GM12865 (cell line): ENCODE data around the gene PGLYRP1.

ENCODE experiments used
- DNase-seq: peaks from one replicate; pipeline ENCODE4 v3.0.0; 2010; ENCODE audit warnings: low read depth
- H3K4me3 ChIP-seq: 2 replicates; pipeline ENCODE4 v1.5.1; 2011; ENCODE audit warnings: mild to moderate bottlenecking, low read depth, low read length, control low read depth
- TF ChIP-seq, protein P1 (sequence below): IDR thresholded peaks from 2 replicates; pipeline ENCODE4 v1.5.1; 2011; ENCODE audit warnings: low read length, control low read depth, low read depth, inconsistent platforms; ENCODE audit not compliant: insufficient read depth; ENCODE audit errors: missing control alignments

Gene PGLYRP1

DNA sequence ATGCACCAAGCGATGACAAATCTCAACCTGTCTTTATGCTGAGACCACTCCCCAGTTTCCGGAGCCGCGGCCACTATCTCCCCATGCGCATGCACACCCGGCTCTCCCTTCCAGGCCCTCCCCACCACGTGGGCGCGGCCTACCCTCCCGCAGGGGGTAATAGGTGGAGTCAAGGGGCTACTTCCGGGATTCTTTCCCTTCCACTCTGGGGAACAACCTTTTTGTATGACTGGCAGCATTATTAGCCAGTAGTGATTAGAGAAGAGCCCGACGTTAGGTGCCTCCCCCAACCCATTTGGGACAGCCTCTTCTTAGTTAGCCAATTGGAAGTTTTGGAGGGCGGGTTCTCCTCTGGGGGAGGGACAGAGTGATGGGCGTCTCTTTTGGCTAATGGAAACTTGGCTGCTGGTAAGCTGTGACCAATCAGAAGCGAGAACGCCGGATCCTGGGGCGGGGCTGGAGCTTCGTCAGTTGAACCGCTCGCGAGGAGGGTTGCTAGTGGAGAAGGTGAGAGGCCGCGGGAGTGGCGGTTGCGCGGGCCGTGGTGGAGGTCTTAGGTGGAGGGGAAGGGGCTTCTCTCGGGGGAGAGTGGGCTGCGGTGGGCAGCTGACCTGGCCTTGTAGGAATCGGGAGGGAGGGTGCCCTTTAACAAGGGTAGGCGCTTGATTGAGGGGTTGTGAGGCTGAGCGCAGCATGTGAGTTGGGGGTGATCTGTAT lies 27.7 kb downstream of the PGLYRP1 start, which contains the start of gene CCDC61:
TSS of gene CCDC61 (plus strand) at position 470 of the 717 bp plus-strand sequence. CDS start 7,552 bp downstream, outside the sequence.
- DNase-seq: peak; percentile 99
- peak within 1 kb of the TSS; percentile 87 for H3K4me3 ChIP-seq
- TF ChIP-seq, protein P1, sequence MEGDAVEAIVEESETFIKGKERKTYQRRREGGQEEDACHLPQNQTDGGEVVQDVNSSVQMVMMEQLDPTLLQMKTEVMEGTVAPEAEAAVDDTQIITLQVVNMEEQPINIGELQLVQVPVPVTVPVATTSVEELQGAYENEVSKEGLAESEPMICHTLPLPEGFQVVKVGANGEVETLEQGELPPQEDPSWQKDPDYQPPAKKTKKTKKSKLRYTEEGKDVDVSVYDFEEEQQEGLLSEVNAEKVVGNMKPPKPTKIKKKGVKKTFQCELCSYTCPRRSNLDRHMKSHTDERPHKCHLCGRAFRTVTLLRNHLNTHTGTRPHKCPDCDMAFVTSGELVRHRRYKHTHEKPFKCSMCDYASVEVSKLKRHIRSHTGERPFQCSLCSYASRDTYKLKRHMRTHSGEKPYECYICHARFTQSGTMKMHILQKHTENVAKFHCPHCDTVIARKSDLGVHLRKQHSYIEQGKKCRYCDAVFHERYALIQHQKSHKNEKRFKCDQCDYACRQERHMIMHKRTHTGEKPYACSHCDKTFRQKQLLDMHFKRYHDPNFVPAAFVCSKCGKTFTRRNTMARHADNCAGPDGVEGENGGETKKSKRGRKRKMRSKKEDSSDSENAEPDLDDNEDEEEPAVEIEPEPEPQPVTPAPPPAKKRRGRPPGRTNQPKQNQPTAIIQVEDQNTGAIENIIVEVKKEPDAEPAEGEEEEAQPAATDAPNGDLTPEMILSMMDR: no peak

DNA sequence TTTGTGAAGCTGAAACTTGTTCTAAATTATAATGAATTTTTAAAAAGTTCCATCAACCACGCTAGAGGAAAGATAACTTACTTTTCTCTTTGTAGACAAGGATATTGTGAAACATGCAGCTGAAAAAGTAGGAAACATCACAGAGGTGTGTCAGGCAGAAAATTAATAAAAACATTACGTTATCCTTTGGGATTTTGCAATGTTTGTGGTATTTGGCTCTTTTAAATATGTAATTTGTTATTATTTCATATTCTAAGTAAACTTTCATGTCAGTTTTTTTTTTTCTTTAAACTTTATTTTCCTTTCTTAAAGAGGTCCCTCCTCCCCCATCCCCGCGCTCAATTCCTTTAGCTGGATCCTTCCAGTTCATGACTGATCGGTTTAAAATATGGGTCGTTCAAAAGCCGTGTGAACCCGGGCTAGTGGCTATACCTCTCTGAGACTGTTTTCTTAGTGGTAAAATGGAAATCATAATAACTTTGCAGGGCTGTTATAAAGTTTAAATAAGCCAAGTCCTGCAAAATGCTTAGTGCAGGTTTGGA lies 28.3 kb downstream of the PGLYRP1 start:
- DNase-seq: no peak
- peak overlapping the region; percentile 70 for H3K4me3 ChIP-seq
- TF ChIP-seq, protein P1: no peak

DNA sequence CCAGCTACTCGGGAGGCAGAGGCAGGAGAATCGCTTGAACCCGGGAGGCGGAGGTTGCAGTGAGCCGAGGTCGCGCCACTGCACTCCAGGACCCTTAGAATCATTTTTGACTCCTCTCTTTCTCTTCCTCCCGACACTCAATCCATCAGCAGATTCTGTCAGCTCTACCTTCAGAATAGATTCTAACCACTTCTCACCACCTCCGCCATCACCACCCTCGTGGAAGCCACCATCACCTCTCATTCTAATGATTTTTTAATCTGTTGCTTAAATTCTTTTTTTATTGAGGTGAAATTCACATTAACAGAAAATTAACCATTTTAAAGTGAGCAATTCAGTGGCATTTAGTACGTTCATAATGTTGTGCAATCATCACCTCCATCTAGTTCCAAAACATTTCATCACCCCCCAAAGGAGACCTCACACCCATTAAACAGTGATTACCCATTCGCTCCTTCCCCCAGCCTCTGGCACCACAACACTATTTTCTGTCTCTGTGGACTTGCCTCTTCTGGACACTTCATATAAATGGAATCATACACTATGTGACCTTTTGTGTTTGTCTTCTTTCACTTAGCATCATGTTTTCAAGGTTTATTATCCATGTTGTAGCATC lies 32.6 kb downstream of the PGLYRP1 start:
- no peak overlapping the region for H3K4me3 ChIP-seq
- TF ChIP-seq, protein P1: no peak
- no peak for DNase-seq

DNA sequence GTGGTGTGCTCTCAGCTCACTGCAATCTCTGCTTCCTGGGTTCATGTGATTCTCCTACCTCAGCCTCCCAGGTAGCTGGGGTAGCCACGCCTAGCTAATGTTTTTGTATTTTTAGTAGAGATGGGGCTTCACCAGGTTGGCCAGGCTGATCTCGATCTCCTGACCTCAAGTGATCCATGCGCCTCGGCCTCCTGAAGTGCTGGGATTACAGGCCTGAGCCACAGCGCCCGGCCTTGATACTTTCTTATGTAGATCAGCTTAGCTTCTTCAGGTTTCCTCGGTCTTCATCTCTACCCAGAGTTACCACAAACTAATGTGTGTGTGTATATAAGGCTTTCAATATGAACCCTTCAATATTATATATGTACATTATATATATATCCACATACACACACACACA lies 37.5 kb downstream of the PGLYRP1 start:
- H3K4me3 ChIP-seq: no peak overlapping the region
- DNase-seq: no peak
- TF ChIP-seq, protein P1: no peak

DNA sequence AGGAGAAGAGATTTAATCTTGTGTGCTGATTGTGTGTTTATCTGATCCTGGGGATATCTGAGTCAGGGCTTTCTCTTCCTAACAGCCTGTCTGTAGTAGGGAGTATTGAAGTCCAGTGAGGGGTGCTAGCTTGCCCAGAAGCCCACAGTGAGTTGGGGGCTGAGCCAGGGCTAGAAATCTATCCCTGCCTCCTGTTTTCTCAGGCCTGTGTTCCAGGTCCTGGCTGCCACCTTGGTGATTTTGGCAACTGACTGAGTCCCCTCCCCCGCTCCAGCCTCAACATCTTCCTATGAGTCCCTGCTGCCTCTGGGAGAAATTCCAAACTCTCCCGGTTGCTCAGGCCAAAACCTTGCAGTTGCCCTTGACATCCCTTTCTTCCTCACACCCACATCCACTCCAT lies 41.5 kb downstream of the PGLYRP1 start:
- DNase-seq: no peak
- TF ChIP-seq, protein P1: no peak
- H3K4me3 ChIP-seq: no peak overlapping the region

DNA sequence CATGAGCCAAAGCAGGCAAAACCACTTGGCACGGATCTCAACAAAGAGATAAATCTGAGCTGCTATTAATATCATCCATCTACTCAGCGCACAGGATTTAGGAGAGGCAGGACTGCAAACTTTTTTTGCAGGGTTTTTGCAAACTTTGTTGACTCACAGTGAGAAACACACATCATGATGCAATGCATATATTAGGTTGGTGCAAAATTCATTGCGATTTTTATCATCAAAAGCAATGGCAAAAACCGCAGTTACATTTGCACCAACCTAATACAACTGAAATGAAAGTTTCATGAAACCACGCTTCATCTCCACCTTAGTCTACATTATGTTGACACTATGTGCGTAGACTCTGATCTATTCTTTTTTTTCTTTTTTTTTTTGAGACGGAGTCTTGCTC lies 44.7 kb downstream of the PGLYRP1 start:
- TF ChIP-seq, protein P1: no peak
- no peak for DNase-seq
- no peak overlapping the region for H3K4me3 ChIP-seq
